Skeletal muscle tissue (tissue), 4 donors: Measurements from ENCODE around the gene DCBLD2. TPM values are rescaled to one million over a fixed set of nuclear protein-coding genes. Genes with fewer than 3 reads are reported as not detected.

Source experiments
- H3K27ac ChIP-seq: one replicate; pipeline ENCODE4 v1.7.0; 2013; ENCODE audit warnings: mild to moderate bottlenecking, low read depth, low read length, inconsistent platforms
- H3K27me3 ChIP-seq, 3 donors: one replicate each; pipeline ENCODE4 v1.7.0; 2013; ENCODE audit warnings: low read length in 3 of 3; ENCODE audit not compliant: control insufficient read depth in 3 of 3, insufficient read depth in 3 of 3
- H3K36me3 ChIP-seq, 3 donors: one replicate each; pipeline ENCODE4 v1.7.0; 2013; ENCODE audit warnings: low read length in 3 of 3; ENCODE audit not compliant: control insufficient read depth in 3 of 3, insufficient read depth in 3 of 3
- H3K4me1 ChIP-seq, 3 donors: one replicate each; pipeline ENCODE4 v1.7.0; 2013; ENCODE audit warnings: low read length in 3 of 3, mild to moderate bottlenecking in 3 of 3; ENCODE audit not compliant: control insufficient read depth in 3 of 3, insufficient read depth in 3 of 3
- H3K4me3 ChIP-seq, 3 donors: one replicate each; pipeline ENCODE4 v1.7.0; 2013; ENCODE audit warnings: low read length in 3 of 3
- H3K9ac ChIP-seq, 3 donors: one replicate each; pipeline ENCODE4 v1.7.0; 2013; ENCODE audit warnings: low read length in 3 of 3, mild to moderate bottlenecking in 3 of 3, moderate library complexity in 2 of 3, low read depth in 1 of 3
- H3K9me3 ChIP-seq, 3 donors: one replicate each; pipeline ENCODE4 v1.7.0; 2013; ENCODE audit warnings: low read length in 3 of 3; ENCODE audit not compliant: control insufficient read depth in 3 of 3
- total RNA-seq: library from RNA; depleted of rRNA; stranded (reverse); fragments of >200 nt; gene quantifications from one replicate; pipeline ENCODE4 v1.2.3, GENCODE V29; 2014
- donor health status: Osteomylitis.

The DCBLD2 gene
- 21.4 TPM for total RNA-seq

GRCh38 chr3:98901392-98902350, at the start of gene DCBLD2:
TSS of gene DCBLD2 (minus strand) at chr3:98901695. CDS start at chr3:98901326, 369 bp downstream.
- H3K4me1 ChIP-seq: peaks cover 10 to 18% (median 15%) of the 10 kb centered on the region in 3 donors
- peak within 1 kb of the TSS; percentile 88 for H3K27ac ChIP-seq
- peak within 1 kb of the TSS; percentile 80 to 94 (median 91) for H3K9ac ChIP-seq
- no peaks in the 10 kb centered on the region for H3K9me3 ChIP-seq
- H3K4me3 ChIP-seq: peak within 1 kb of the TSS; percentile 88
- H3K27me3 ChIP-seq: no peaks in the 10 kb centered on the region
- H3K36me3 ChIP-seq: no peaks in the 10 kb centered on the region

DNA sequence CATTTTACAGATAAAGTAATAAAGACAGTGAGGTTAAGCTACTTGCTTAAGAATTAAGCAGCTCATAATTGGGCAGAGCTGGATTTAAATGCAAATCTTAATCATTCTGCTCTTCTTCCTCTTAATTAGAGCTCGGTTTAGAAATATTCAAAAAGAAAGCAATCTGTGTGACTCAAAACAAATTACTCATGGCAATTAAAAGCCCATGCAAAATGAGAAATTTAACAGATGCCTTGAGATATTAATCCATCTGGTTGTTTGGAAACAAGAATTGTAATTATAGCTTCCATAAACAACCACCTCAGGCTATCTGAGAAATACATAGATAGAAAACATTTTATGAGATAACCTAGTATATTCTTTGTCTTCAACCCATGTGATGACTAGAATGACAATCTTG, 44.2 kb upstream of the DCBLD2 start:
- H3K27me3 ChIP-seq: no peaks in the 10 kb centered on the region
- H3K9me3 ChIP-seq: no peaks in the 10 kb centered on the region
- no peak overlapping the region for H3K27ac ChIP-seq
- H3K4me3 ChIP-seq: no peak overlapping the region
- H3K36me3 ChIP-seq: no peaks in the 10 kb centered on the region
- H3K9ac ChIP-seq: no peak overlapping the region
- H3K4me1 ChIP-seq: no peaks in the 10 kb centered on the region

DNA sequence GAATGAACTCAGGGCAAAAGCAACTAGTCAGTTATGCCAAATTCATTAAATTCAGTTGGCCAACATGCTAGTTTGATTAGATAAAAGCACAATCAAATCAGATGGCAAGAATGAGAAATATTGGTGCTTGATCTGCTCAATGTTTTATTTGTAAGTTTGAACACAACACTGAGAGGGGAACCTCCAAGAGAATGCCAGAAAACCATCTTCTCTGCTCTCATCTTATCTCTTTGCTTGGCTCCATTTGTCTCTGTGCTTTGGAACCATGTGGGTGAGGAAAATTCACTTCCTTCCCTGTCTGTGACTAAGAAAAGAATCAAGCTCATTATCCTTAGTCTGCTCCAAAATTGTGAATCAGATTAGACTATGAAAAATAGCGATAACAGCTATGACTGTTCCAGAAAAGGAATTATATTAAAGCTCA, 43.6 kb upstream of the DCBLD2 start:
- Histone ChIP-seq H3K9ac (no peak overlapping the region), H3K4me3 (no peak overlapping the region), H3K27ac (no peak overlapping the region), H3K27me3 (no peaks in the 10 kb centered on the region), H3K9me3 (no peaks in the 10 kb centered on the region), H3K36me3 (no peaks in the 10 kb centered on the region), H3K4me1 (no peaks in the 10 kb centered on the region)

DNA sequence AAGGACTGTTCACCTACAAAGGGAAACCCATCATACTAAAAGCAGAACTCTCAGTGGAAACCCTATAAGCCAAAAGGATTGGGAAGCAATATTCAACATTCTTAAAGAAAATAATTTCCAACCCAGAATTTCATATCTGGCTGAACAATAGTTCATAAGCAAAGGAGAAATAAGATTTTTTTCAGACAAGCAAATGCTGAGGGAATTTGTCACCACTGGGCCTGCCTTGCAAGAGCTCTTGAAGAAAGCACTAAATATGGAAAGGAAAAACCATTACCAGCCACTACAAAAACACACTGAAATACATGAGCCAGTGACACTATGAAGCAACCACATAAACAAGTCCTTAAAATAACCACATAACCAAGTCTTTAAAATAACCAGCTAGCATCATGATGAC, 28.9 kb upstream of the DCBLD2 start:
- Histone ChIP-seq H3K9ac (no peak overlapping the region), H3K4me1 (no peaks in the 10 kb centered on the region), H3K36me3 (no peaks in the 10 kb centered on the region), H3K27ac (no peak overlapping the region), H3K4me3 (no peak overlapping the region), H3K27me3 (no peaks in the 10 kb centered on the region), H3K9me3 (peaks cover 0 to 5% (median 4%) of the 10 kb centered on the region in 3 donors)

GRCh38 chr3:98921957-98922356, 20.5 kb upstream of the DCBLD2 start:
- H3K9me3 ChIP-seq: no peaks in the 10 kb centered on the region
- no peak overlapping the region for H3K9ac ChIP-seq
- H3K27ac ChIP-seq: no peak overlapping the region
- H3K4me1 ChIP-seq: no peaks in the 10 kb centered on the region
- no peaks in the 10 kb centered on the region for H3K36me3 ChIP-seq
- no peak overlapping the region for H3K4me3 ChIP-seq
- no peaks in the 10 kb centered on the region for H3K27me3 ChIP-seq

DNA sequence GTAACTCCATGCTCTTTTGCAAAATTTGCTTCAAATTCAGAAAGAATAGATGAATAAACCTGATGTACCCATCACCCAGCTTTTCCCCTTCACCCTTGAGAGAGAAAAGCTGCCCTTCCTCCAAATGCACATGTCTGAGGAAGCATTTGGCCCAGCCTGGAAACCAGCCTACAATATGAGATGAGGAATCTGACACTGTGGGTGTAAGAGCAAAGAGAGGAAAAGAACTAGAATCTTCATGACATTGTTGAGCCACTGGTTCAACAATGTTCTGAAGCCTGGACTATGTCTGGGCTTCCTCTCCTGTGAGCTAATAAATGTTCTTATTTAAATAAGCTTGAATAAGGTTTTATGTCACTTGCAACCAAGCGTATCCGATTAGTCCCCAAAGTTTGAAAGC, 18.7 kb upstream of the DCBLD2 start:
- Histone ChIP-seq H3K9ac (no peak overlapping the region), H3K27me3 (no peaks in the 10 kb centered on the region), H3K9me3 (no peaks in the 10 kb centered on the region), H3K36me3 (no peaks in the 10 kb centered on the region), H3K4me1 (no peaks in the 10 kb centered on the region), H3K27ac (no peak overlapping the region), H3K4me3 (no peak overlapping the region)

DNA sequence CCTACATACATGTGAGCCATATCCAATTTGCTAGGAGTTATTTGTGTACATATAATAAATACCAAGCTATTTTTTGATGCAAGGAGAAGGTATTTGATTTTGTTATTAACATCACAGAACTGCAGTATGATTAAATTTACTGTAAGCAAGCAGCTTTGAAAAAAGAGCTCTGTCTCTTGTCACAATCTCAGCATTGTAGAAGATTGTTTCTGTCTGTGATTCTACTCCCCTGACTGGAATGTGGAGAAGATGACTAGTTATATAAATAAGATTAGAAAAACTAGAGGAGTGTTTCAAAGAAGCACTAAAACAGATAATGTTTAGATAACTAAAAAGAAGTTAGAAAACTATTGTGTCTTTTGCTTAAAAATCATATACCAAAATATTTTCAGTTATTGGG, 17.1 kb upstream of the DCBLD2 start:
- no peaks in the 10 kb centered on the region for H3K36me3 ChIP-seq
- H3K4me3 ChIP-seq: no peak overlapping the region
- no peaks in the 10 kb centered on the region for H3K9me3 ChIP-seq
- H3K9ac ChIP-seq: no peak overlapping the region
- no peak overlapping the region for H3K27ac ChIP-seq
- no peaks in the 10 kb centered on the region for H3K4me1 ChIP-seq
- H3K27me3 ChIP-seq: no peaks in the 10 kb centered on the region

- H3K27ac ChIP-seq: no peak overlapping the region
- no peaks in the 10 kb centered on the region for H3K9me3 ChIP-seq
- no peak overlapping the region for H3K4me3 ChIP-seq
- H3K36me3 ChIP-seq: no peaks in the 10 kb centered on the region
- H3K4me1 ChIP-seq: no peaks in the 10 kb centered on the region
- H3K9ac ChIP-seq: no peak overlapping the region
- H3K27me3 ChIP-seq: no peaks in the 10 kb centered on the region
These were observed 16.1 kb upstream of the DCBLD2 start for GRCh38 chr3:98917608-98918007.

- Histone ChIP-seq H3K27ac (no peak overlapping the region), H3K4me3 (no peak overlapping the region), H3K9ac (no peak overlapping the region), H3K36me3 (no peaks in the 10 kb centered on the region), H3K9me3 (no peaks in the 10 kb centered on the region), H3K27me3 (no peaks in the 10 kb centered on the region), H3K4me1 (no peaks in the 10 kb centered on the region)
These were observed 12.9 kb upstream of the DCBLD2 start for GRCh38 chr3:98914210-98915080.

- H3K9me3 ChIP-seq: no peaks in the 10 kb centered on the region
- no peaks in the 10 kb centered on the region for H3K36me3 ChIP-seq
- no peak overlapping the region for H3K27ac ChIP-seq
- H3K4me3 ChIP-seq: no peak overlapping the region
- H3K27me3 ChIP-seq: no peaks in the 10 kb centered on the region
- no peak overlapping the region for H3K9ac ChIP-seq
- no peaks in the 10 kb centered on the region for H3K4me1 ChIP-seq
These were observed 11.0 kb upstream of the DCBLD2 start for GRCh38 chr3:98912448-98912847.
